HG03439 (cell line): ENCODE results near the gene INPP5K.
"Not testable (repeated sequence)": the region's sequence is repeated elsewhere in the genome, so short reads cannot be mapped to it uniquely, and the experiment has no call there.

Source experiments
- ATAC-seq: cut with Tn5 transposase; IDR thresholded peaks from one replicate; pipeline ENCODE4 v1.9.1; 2021; ENCODE audit warnings: mild to moderate bottlenecking, moderate library complexity; ENCODE audit not compliant: unreplicated experiment

Gene INPP5K

DNA sequence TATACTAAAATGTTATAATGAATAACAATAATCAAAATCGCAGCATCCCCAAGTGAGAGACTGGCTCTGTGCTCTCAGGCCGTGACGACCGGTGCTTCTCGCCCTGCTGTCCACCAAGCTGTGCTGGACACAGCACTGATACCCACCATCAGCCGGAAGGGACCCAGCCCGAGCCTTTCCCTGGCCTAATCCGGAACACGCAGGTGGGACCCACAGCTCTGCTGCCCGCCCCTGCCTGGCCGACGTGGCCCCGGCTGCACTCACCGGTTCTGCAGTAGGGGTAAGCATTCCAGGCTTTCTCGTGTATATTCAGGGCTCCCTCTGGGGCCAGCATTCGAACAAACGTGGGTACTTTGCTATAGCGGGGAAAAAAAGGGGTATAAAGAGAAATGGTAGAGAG, 31.6 kb upstream of the INPP5K start:
- ATAC-seq, result no peak

DNA sequence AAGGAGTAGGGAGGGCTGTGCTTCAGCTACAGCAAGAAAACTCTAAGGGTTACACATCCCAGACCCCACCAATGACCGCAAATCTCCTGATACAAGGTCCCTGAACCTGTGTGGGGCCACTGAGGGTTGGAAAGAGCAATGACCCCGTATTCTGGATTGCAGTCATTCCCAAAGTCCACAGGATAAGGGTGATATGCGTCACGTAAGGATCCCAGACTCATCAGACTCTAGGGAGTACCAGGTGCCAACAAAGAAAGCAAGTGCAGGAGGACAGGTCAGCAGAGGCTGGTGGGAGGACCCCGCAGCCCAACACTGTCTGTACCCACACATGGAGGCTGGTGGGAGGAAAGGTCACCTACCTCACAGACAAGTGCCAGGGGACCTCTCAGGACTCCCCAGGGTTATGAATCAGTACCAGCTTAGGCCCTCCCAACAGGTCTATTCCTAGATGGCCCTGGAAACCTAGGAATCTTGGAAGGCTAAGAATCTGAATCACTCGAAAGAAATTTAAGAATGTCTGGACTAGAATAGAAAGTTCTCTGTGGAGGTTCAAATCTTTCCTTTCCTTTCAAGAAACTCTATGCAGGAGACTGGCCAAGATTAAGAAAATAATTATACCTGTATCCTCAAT, 30.0 kb upstream of the INPP5K start:
- ATAC-seq, result no peak

- no peak for ATAC-seq
Observed at GRCh38 chr17:1545618-1546017, 29.2 kb upstream of the INPP5K start.

DNA sequence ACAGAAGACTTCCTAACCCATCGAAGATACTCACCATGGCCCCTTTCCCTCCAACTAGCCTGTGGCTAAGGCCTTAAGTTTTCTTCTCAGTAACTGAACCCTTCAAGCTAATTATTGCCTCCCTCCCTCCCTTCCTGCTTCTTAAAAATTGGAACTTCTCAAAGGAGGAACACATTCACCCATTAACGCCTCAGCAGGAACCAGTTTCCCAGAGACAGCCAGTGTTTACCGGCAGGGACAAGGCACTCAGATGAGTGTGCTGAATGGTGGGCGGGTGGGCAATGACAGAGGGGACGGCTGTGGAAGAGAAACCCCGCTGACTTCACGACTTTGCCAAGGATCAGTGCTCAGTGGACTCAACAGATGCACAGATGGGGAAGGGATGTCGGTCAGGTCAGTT, 25.9 kb upstream of the INPP5K start:
- no peak for ATAC-seq

GRCh38 chr17:1541367-1541904, 25.0 kb upstream of the INPP5K start:
- ATAC-seq, result no peak

- ATAC-seq, result no peak
Observed at GRCh38 chr17:1539811-1540210, 23.4 kb upstream of the INPP5K start.

GRCh38 chr17:1535737-1536136, 19.3 kb upstream of the INPP5K start:
- ATAC-seq, result no peak

DNA sequence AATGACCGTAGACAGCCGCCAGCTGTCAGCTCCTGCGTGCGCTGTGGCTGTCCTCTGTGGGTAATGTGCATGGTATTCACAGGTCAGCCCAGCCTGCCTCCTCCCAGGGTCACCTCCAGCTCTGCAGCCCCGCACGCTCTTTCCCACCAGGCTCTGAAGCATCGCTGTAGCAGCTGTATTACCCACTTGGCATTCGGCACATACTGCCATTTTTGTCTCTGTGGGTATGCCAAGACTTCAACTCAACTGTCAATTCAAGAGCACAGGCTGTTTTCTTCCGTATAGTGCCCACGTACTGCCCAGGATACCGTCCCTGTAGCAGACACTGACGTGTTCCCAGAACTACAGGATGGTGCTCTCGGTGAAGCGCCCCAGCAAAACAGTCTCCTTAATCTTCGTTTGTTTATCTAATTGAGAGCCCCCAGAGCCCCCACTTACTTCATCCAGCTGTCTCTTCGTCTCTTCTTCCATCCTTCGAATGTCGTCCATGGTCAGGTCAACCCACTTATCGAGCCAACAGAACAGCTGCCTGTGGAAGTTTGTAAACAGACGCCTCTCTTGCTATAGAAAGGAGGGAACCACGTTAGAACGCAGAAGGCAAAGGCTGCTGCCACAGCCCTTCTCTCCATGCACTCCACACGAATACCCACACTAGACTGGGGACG, 17.4 kb upstream of the INPP5K start:
- no peak for ATAC-seq

- no peak for ATAC-seq
Observed at GRCh38 chr17:1532836-1533602, 16.6 kb upstream of the INPP5K start.

GRCh38 chr17:1529863-1530262, 13.5 kb upstream of the INPP5K start:
- ATAC-seq, result no peak

- ATAC-seq, result not testable (repeated sequence)
Observed at GRCh38 chr17:1526876-1527275, 10.5 kb upstream of the INPP5K start.

GRCh38 chr17:1522626-1523025, 6.2 kb upstream of the INPP5K start:
- ATAC-seq, result no peak

GRCh38 chr17:1521086-1521640, 4.8 kb upstream of the INPP5K start:
- no peak for ATAC-seq

DNA sequence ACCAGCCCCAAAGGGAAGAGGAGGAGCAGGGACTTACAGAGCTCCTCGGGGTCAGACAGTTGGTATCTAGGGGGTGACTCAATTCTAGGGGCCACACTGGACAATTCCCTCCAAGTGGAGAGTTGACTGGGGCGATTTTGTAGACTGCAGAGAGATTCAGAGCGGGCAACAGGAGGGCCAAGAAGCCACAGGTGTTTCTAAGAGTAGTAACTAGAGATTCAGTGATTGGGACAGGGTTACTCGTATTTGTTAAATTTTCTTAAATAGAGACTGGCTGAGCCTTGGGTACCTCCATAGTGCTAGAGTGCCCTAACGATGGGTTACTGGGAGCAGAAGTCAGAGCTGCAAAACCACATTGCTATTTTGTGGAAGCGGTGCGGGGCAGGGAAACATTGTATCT, 3.3 kb upstream of the INPP5K start:
- ATAC-seq, result no peak

DNA sequence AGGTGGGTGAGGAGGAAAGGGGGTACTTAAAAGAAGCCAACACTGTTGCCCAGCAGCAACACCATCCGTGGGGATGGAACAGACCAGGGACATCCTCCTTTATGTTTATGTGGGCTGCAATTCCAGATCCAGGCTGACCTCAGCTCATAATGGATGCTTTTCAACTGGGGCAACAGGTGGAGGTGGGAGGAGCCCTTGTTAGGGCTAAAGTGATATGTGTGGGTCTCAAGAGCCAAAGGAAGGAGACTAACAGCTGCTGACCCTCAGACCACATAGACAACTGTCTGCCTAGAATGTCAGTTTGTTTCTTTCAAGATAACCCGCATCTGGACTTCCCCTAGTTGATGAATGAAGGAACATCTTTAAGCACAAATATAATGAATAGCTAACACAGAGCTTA, 2.0 kb upstream of the INPP5K start:
- ATAC-seq, result no peak

DNA sequence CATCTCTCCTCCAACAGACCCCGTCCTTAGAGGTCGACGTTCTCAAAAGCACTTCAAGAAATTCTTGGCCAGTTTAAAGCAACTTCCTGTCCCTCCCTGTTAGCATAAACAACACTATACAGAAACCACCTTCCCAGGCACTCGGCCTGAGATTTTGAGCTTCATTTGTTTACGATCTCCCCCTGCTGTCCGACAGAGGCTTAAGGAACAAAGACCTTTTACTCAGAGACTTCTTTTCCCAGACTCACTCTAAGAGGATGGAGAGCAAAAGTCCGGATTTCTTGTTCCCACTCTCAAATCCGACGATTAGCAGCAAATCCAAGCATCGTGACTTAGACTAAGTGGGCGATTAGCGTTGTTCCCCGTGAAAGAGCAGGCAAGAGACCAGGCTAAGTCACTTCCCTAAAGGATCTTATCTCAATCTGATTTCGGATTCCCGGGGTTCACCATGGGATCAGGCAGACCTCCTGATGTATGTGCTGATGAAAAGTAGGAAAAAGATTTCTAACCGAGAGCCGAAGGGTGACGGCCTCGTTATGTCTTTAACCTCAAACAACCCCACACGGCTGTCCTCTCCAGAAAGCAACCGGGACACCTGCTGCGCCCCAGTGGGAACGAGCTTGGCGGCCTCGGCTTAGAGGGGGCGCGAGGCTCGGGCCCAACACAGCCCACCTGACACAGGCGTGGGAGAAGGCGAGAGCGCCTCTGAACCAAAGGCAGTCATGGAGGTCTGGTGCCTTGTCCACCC, 598 bp downstream of the INPP5K start:
- ATAC-seq, result peak; percentile 10

DNA sequence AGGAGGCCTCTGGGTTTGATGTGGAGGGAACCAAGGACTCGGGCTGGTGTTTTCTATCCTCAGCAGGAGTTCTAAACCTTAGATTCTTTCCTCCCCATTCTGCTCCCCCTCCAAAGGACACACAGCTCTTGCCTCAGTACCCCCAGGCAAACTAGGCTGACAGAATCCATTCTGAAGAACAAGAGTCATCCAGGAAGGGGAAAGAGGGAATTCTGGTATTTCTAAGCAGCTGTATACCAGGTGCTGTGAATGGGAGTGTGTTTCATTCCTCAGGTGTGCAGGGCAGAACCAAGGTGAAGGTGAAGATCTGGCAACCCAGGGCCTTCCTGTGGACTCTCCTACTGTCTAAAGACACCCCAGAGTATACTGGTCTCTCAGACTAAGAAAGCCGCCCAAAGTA, 4.1 kb downstream of the INPP5K start:
- ATAC-seq, result no peak

DNA sequence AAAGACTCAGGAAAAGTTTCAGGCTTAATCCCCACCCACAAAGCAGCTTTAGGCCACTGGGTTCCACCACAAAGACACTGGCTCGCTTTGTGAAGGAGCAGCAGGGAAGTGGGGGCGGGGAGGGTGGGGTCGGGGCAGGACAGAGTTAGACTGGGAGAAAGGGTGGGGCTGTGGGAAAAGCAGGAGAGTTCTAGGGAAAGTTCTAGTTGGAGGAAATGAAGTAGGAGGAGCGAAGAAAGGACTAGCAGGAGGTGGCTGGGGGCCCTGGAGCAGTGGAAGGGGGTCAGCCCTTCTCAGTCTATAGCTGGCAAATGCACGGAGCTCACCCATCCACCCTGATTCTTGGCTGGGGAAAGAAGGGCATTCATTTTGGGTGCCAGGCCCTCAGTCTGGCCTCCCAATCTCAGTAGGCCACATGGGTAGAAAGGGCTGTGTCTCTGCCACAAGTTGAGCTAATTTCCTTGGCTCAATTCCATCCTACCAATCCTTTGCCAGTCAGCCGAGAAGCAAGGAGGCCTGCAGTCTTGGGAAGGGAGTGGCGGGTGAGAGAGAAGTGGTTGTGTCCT, 4.6 kb downstream of the INPP5K start:
- no peak for ATAC-seq

GRCh38 chr17:1511290-1511689, 5.1 kb downstream of the INPP5K start:
- ATAC-seq, result no peak

GRCh38 chr17:1509290-1509881, 7.0 kb downstream of the INPP5K start:
- no peak for ATAC-seq
